Activated CD4-positive, alpha-beta memory T cell treated with anti-CD3 and anti-CD28 coated beads, Interleukin-2, amount 10 ng/mL, durations not matched to agents 7 days and 5 days (primary cell): Measurements from ENCODE around the gene NUP155. TPM values are rescaled to one million over a fixed set of nuclear protein-coding genes. Genes with fewer than 3 reads are reported as not detected.

Experiments used
- CTCF ChIA-PET: fragments of 350-600 bp; sonication (Branson Sonifier 250); formaldehyde crosslinking; loops from one replicate; lab custom pipeline; 2021; ENCODE audit warnings: antibody characterized with exemption, inconsistent platforms; lab: Charles Lee
- POLR2A ChIA-PET: fragments of 350-600 bp; sonication (Branson Sonifier 250); formaldehyde crosslinking; loops from one replicate; lab custom pipeline; 2021; ENCODE audit warnings: antibody characterized with exemption; lab: Charles Lee
- DNase-seq: peaks from one replicate; pipeline ENCODE4 v3.0.0-alpha.2; 2020
- H3K27ac Mint-ChIP-seq: one replicate; pipeline ENCODE4 v1.8.0; 2021; ENCODE audit warnings: mild to moderate bottlenecking, mixed read lengths
- H3K27me3 Mint-ChIP-seq: one replicate; pipeline ENCODE4 v1.8.0; 2021; ENCODE audit warnings: mixed read lengths
- H3K36me3 Mint-ChIP-seq: one replicate; pipeline ENCODE4 v1.8.0; 2021; ENCODE audit warnings: low read depth, mixed read lengths
- H3K4me1 Mint-ChIP-seq: one replicate; pipeline ENCODE4 v1.8.0; 2021; ENCODE audit warnings: mixed read lengths
- H3K4me3 Mint-ChIP-seq: one replicate; pipeline ENCODE4 v1.8.0; 2021; ENCODE audit warnings: mild to moderate bottlenecking, mixed read lengths
- H3K9me3 Mint-ChIP-seq: one replicate; pipeline ENCODE4 v1.8.0; 2021; ENCODE audit warnings: mixed read lengths
- total RNA-seq, 2 experiments: library from RNA; stranded (reverse); gene quantifications; one replicate each; pipeline ENCODE4 v1.2.3, GENCODE V29; 2021

Gene NUP155
- total RNA-seq, 2 experiments from 2014 or later = 41.3 to 45.9 TPM

DNA sequence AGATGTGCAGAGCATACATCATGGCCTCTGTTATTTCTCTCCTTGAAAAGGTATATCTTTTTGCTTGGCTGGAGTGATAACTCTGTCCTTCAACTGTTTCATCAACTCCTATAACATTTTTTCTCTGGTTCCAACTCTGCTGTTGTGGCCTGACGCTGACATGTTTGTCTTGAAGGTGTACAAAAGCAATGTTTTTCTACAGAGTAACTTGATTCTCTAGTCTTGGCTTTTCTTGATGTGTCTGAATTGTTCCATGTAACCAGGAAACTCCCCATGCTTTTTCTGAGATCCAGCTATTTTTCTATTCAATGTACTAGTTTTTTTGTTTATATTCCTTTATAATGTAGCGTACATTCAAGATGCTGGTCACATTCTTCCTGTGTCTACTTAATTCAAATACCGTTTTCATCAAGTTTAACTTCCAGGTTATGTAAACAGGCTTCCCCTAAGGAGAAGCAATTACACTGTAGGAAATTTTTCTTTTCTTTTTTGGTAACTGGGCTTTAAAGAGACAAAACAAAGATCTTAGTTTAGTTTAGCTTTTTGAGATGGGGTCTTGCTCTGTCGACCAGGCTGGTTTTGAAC, 115.0 kb downstream of the NUP155 start:
- Mint-ChIP-seq H3K4me1 (peaks cover 9% of the 10 kb centered on the region), H3K36me3 (no peaks in the 10 kb centered on the region), H3K4me3 (no peak overlapping the region), H3K27ac (no peak overlapping the region), H3K9me3 (peaks cover 13% of the 10 kb centered on the region), H3K27me3 (no peaks in the 10 kb centered on the region)
- ChIA-PET POLR2A (no interaction called here), CTCF (interaction anchor here (1.0 kb wide), 1 partner anchor 60 kb away, joined by 4 read pairs; no protein-coding TSS in a partner anchor)
- DNase-seq = no peak

DNA sequence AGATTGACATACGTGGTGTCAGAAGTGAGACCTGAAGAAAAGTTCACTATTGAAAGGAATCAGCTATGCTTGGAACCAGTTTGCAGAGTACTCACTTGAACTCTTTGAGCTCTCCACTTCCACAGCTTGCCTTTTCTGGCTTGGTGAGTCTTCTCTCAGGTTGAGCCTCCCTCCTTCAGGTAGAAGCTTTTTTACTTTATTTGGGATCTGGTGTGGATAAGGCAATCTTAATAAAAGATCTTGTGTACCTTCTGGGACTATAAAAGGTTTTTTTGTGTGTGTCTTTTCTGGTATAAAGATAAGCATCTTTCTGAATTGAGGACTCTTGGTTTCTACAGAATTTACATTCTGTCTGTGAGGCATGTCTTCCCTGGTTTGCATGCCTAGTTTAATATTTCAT, 116.3 kb downstream of the NUP155 start:
- Mint-ChIP-seq H3K4me1 (peaks cover 15% of the 10 kb centered on the region), H3K27ac (no peak overlapping the region), H3K27me3 (no peaks in the 10 kb centered on the region), H3K9me3 (peaks cover 11% of the 10 kb centered on the region), H3K4me3 (no peak overlapping the region), H3K36me3 (no peaks in the 10 kb centered on the region)
- DNase-seq = no peak
- CTCF ChIA-PET = no interaction called here
- POLR2A ChIA-PET = no interaction called here

DNA sequence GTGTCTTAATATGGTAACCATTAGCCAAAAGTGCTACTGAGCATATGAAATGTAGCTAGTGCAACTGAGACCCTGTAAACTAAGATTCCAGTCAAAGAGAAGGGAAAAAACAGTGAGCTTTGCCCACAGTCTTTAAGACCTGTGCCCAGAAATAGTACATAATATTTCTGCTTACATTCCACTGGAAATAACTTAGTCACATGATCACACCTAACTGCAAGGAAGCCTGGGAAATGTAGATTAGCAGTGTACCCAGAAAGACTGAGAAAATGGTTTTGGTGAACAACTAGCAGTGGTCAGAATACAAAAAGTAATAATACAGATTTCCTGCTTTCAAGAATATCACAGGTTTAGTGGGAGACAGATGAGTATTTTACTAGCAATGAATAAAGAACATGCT, 119.2 kb downstream of the NUP155 start:
- no peak for DNase-seq
- Mint-ChIP-seq H3K36me3 (no peaks in the 10 kb centered on the region), H3K9me3 (peaks cover 11% of the 10 kb centered on the region), H3K4me3 (no peak overlapping the region), H3K27me3 (no peaks in the 10 kb centered on the region), H3K27ac (no peak overlapping the region), H3K4me1 (peaks cover 22% of the 10 kb centered on the region)
- POLR2A ChIA-PET = no interaction called here
- CTCF ChIA-PET = no interaction called here

DNA sequence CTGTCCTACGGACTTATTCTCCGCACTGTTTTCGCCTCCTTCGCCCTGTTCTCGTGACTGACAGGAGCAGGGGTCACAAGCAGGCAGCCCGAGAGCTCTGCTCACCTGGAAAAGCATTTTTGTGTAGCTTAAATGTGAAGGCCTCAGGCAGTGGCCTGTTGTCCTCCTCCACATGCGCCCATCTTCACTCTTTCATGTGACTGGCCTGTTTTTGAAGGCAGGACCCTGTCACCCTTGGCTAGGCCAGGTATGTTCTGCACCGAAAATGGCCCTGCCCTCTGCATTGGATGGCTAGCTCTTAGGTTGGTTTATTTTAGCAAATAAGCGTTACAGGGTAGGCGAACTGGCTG, 121.1 kb downstream of the NUP155 start:
- Mint-ChIP-seq H3K36me3 (no peaks in the 10 kb centered on the region), H3K4me3 (peak overlapping the region; percentile 82), H3K4me1 (peaks cover 22% of the 10 kb centered on the region), H3K27ac (no peak overlapping the region), H3K9me3 (peaks cover 10% of the 10 kb centered on the region), H3K27me3 (no peaks in the 10 kb centered on the region)
- no peak for DNase-seq
- ChIA-PET CTCF (interaction anchor here (0.5 to 1.4 kb wide), 3 partner anchors 10 to 173 kb away, joined by 3 to 5 read pairs (median 5); partner anchors contain the start of gene WDR70), POLR2A (interaction anchor here (2.0 kb wide), 1 partner anchor 121 kb away, joined by 7 read pairs; the partner anchor contains the start of gene NUP155)

DNA sequence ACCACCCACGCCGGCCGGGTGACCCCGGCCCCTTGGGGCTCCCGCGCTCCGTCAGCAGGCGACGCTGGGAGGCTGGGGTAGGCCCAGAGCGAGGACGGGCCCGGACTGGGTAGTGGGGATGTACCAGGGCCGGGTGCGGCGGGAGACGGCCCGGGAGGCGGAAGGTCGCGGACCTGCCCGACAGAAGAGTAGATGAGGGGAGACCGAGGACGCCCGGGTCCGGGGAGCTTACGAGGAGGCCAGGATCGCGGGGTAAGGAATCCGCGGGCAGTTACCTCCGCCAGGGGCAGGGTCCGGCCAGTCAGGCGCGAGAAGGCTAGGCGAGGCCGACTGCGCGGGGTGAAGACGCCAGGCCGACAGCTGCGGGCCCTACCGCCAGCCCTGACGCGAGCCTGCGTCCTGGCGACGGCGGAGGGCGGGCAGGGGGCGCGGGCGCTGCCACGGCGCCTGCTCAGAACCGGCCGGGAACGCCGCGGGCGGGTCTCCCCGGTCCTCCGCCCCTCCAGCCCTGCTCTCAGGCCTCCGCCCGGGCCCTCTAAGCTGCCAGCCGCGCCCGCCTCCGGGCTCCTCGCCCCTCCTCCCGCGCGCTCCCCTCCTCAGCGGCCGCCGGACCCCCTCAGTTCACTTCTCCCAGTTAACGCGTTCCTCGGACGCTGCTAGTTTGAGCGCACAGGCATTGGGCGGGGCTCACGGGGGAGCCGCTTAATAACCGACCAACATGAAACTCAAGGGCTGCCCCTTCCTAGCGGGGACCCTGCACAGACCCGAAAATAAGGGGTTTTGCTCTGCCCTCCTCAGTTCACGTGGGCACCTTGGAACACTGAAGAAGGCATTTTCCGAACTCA, 121.7 kb downstream of the NUP155 start, which contains the start of gene CPLANE1:
Gene CPLANE1 (minus strand): TSS at position 407 of the 845 bp plus-strand sequence. CDS start 1,678 bp downstream, outside the sequence.
- peak within 1 kb of the TSS; percentile 82 for H3K4me3 Mint-ChIP-seq
- CTCF ChIA-PET = interaction anchor here (0.5 to 1.4 kb wide), 5 partner anchors 10 to 172 kb away, joined by 3 to 5 read pairs (median 4); partner anchors contain the start of gene WDR70
- H3K36me3 Mint-ChIP-seq = no peaks in the 10 kb centered on the region
- peaks cover 22% of the 10 kb centered on the region for H3K4me1 Mint-ChIP-seq
- no peaks in the 10 kb centered on the region for H3K27me3 Mint-ChIP-seq
- POLR2A ChIA-PET = interaction anchor here (0.7 to 2.0 kb wide), 6 partner anchors 10 to 130 kb away, joined by 3 to 7 read pairs (median 4); partner anchors contain the start of genes NUP155 and WDR70
- DNase-seq = peak; percentile 58
- peak within 1 kb of the TSS; percentile 56 for H3K27ac Mint-ChIP-seq
- H3K9me3 Mint-ChIP-seq = peaks cover 4% of the 10 kb centered on the region

DNA sequence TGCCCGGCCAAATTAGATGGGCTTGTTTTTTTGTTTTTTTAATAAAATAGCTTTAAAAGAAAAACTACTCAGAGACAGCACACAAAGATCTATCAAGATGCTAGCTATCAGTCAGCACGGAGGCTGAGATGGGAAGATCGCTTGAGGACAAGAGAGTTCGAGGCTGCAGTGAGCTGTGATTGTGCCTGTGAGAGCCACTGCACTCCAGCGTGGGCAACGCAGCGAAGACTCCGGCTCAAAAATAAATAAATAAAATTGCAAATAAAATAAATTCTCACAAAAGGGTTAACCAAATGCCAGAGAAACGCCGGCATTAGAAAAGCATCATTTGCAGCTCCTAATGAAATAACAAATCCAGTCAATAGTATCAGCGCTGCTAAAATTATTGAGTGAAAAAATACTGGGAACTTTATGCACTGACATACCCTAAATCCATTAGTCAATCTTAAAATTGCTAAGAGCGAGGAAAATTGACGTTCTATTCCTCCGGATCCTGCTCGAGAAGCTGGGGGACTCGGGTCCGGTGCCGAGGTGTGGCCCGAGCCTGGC, 122.4 kb downstream of the NUP155 start:
- Mint-ChIP-seq H3K27ac (no peak overlapping the region), H3K9me3 (peaks cover 2% of the 10 kb centered on the region), H3K4me1 (peaks cover 22% of the 10 kb centered on the region), H3K36me3 (no peaks in the 10 kb centered on the region), H3K27me3 (no peaks in the 10 kb centered on the region), H3K4me3 (peak overlapping the region; percentile 77)
- CTCF ChIA-PET = interaction anchor here (0.6 to 1.4 kb wide), 3 partner anchors 9 to 52 kb away, joined by 3 to 5 read pairs (median 3); no protein-coding TSS in a partner anchor
- POLR2A ChIA-PET = interaction anchor here (1.0 to 2.0 kb wide), 5 partner anchors 34 to 131 kb away, joined by 3 to 7 read pairs (median 4); partner anchors contain the start of genes NUP155 and WDR70
- DNase-seq = no peak

DNA sequence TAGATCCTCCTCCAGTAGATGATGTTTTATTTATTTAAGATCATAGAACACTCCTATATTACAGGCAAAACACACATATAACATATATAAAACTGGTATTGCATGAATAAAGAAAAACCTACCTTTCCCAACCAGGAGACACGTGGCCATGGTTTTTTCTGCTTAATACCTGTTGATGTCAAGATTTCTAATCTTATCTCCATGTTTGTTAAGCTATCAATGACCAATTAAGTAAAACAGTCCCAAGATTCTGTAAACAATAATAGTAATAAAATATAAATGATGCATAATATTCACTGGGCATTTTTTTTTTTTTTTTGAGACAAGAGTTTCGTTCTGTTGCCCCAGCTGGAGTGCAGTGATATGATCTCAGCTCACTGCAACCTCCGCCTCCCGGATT, 123.4 kb downstream of the NUP155 start:
- ChIA-PET POLR2A (interaction anchor here (1.7 kb wide), 1 partner anchor 37 kb away, joined by 4 read pairs; no protein-coding TSS in a partner anchor), CTCF (interaction anchor here (1.1 to 1.2 kb wide), 2 partner anchors 11 to 242 kb away, joined by 3 read pairs; no protein-coding TSS in a partner anchor)
- Mint-ChIP-seq H3K36me3 (no peaks in the 10 kb centered on the region), H3K27me3 (no peaks in the 10 kb centered on the region), H3K27ac (no peak overlapping the region), H3K4me1 (peaks cover 22% of the 10 kb centered on the region), H3K9me3 (no peaks in the 10 kb centered on the region), H3K4me3 (peak overlapping the region; percentile 13)
- DNase-seq = no peak

DNA sequence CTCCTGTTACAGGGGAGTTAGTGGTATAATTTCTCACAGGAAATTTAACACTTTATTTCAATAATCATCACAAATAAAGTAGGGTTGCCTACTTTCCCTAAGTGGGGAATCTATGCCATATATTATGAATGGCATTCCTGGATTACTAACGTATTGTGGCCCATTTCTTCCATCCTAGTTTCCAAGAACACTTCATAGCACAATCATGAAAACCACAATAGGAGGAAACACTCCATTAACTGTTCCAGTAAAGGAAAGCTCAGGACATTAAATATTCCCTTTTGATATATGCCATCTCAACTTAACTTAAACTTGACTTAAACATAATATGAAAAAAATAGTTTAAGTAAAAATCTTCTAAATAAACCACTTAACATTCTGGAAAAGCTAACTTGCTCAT, 123.9 kb downstream of the NUP155 start:
- no peak for DNase-seq
- Mint-ChIP-seq H3K27ac (no peak overlapping the region), H3K27me3 (no peaks in the 10 kb centered on the region), H3K36me3 (no peaks in the 10 kb centered on the region), H3K9me3 (no peaks in the 10 kb centered on the region), H3K4me1 (peaks cover 19% of the 10 kb centered on the region), H3K4me3 (no peak overlapping the region)
- ChIA-PET POLR2A (interaction anchor here (1.7 kb wide), 1 partner anchor 37 kb away, joined by 4 read pairs; no protein-coding TSS in a partner anchor), CTCF (interaction anchor here (0.5 to 1.2 kb wide), 2 partner anchors 203 to 241 kb away, joined by 3 to 4 read pairs; no protein-coding TSS in a partner anchor)

Other genes starting within 250 kb of the NUP155 start
- gene CPLANE1, start 121.7 kb downstream of the NUP155 start, total RNA-seq = 1 to 10 TPM; 5.5 to 5.8 TPM
- gene WDR70, start 8.2 kb upstream of the NUP155 start, total RNA-seq = 10 to 100 TPM; 25.7 to 26.9 TPM